ENCODE measurements around the gene ZNF526. TPM values are rescaled to one million over a fixed set of nuclear protein-coding genes. Genes with fewer than 3 reads are reported as not detected.

ZNF526 gene
- total and polyA plus RNA-seq, 9 of the 15 experiments (the other 6 are each of a cell fraction or from before 2014, with no cell fraction given): 1.3 to 17.9 (median 6.2) TPM

DNA sequence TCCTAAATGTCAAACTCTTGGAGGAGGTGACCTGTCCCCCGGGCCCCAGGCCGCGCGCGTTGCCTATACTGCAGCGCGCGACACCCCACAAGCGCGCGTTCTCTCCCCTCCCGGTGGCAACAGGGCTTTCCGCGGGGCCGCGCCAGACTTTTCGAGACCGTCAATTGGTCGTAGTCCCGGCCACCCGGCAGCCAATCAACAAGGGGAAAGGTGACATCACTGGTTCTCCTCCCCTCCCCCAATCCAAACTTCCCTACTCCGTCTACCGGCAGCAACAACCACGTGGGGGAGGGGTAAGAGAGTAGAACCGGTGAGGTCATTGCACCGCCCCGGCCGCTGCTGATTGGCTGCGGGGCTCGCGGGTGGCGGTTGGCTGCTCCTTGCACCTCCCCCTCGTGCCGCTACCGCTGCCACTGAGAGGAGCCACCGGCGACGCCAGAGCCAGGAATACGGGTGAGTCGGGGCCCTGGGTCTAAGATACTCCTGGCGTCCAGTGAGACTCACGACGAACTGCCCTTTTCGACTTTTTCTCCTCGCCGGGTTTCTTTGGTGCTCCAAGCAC, 48.1 kb downstream of the ZNF526 start (continued):
- no peak for TF ChIP-seq BCL6 (CRISPR knock-in tag; IDR thresholded peaks at IDR 0.05)
- TF ChIP-seq, protein P1, sequence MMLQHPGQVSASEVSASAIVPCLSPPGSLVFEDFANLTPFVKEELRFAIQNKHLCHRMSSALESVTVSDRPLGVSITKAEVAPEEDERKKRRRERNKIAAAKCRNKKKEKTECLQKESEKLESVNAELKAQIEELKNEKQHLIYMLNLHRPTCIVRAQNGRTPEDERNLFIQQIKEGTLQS (IDR thresholded peaks at IDR 0.05): peak; percentile 98
- TF ChIP-seq, protein P1 (CRISPR knock-in tag; conservative IDR thresholded peaks at IDR 0.05): peak; percentile 94
- TF ChIP-seq ZNF274 (IDR thresholded peaks at IDR 0.05; ENCODE audit: borderline replicate concordance, low read depth, low read length): no peak
- no peak for TF ChIP-seq RBM34 (IDR thresholded peaks at IDR 0.05; ENCODE audit: borderline replicate concordance, insufficient read depth, low read length)
- no peak for TF ChIP-seq RBM15 (IDR thresholded peaks at IDR 0.05; ENCODE audit: insufficient read depth, low read length)
- TF ChIP-seq JUNB (CRISPR knock-in tag; conservative IDR thresholded peaks at IDR 0.05): no peak
- TF ChIP-seq C11orf30 (IDR thresholded peaks at IDR 0.05; ENCODE audit: low read depth): no peak
- TF ChIP-seq, protein P2, sequence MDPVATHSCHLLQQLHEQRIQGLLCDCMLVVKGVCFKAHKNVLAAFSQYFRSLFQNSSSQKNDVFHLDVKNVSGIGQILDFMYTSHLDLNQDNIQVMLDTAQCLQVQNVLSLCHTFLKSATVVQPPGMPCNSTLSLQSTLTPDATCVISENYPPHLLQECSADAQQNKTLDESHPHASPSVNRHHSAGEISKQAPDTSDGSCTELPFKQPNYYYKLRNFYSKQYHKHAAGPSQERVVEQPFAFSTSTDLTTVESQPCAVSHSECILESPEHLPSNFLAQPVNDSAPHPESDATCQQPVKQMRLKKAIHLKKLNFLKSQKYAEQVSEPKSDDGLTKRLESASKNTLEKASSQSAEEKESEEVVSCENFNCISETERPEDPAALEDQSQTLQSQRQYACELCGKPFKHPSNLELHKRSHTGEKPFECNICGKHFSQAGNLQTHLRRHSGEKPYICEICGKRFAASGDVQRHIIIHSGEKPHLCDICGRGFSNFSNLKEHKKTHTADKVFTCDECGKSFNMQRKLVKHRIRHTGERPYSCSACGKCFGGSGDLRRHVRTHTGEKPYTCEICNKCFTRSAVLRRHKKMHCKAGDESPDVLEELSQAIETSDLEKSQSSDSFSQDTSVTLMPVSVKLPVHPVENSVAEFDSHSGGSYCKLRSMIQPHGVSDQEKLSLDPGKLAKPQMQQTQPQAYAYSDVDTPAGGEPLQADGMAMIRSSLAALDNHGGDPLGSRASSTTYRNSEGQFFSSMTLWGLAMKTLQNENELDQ (CRISPR knock-in tag; IDR thresholded peaks at IDR 0.05; ENCODE audit: borderline replicate concordance): no peak
- TF ChIP-seq DACH1 (IDR thresholded peaks at IDR 0.05; ENCODE audit: partially characterized antibody): no peak
- peak; percentile 68; the same call in 1 of the 2 replicates for TF ChIP-seq SMAD4 (CRISPR knock-in tag; conservative IDR thresholded peaks at IDR 0.05)
- TF ChIP-seq, protein P3, sequence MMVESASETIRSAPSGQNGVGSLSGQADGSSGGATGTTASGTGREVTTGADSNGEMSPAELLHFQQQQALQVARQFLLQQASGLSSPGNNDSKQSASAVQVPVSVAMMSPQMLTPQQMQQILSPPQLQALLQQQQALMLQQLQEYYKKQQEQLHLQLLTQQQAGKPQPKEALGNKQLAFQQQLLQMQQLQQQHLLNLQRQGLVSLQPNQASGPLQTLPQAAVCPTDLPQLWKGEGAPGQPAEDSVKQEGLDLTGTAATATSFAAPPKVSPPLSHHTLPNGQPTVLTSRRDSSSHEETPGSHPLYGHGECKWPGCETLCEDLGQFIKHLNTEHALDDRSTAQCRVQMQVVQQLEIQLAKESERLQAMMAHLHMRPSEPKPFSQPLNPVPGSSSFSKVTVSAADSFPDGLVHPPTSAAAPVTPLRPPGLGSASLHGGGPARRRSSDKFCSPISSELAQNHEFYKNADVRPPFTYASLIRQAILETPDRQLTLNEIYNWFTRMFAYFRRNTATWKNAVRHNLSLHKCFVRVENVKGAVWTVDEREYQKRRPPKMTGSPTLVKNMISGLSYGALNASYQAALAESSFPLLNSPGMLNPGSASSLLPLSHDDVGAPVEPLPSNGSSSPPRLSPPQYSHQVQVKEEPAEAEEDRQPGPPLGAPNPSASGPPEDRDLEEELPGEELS (CRISPR knock-in tag; IDR thresholded peaks at IDR 0.05; ENCODE audit: borderline replicate concordance): no peak
- TF ChIP-seq NCOR1 (IDR thresholded peaks at IDR 0.05): no peak
- no peak for TF ChIP-seq PCBP1 (IDR thresholded peaks at IDR 0.05; ENCODE audit: low read depth, low read length, poor library complexity, severe bottlenecking)
- peak; percentile 61; the same call in 1 of the 2 replicates for TF ChIP-seq DPF2 (IDR thresholded peaks at IDR 0.05)
- no peak for TF ChIP-seq HCFC1 (IDR thresholded peaks at IDR 0.05; ENCODE audit: low read depth, low read length)
- TF ChIP-seq ESRRA (IDR thresholded peaks at IDR 0.05; ENCODE audit: borderline replicate concordance, low read depth): no peak; the same call in none of the 2 replicates
- no peak for TF ChIP-seq SIN3B (IDR thresholded peaks at IDR 0.05; ENCODE audit: low read depth)
- TF ChIP-seq DMBX1 (CRISPR knock-in tag; IDR thresholded peaks at IDR 0.05; ENCODE audit: borderline replicate concordance): no peak
- no peak for TF ChIP-seq CBX3 (IDR thresholded peaks at IDR 0.05; ENCODE audit: borderline replicate concordance in 1 of 2, low read length in 2 of 2)
- no peak for TF ChIP-seq PHTF2 (CRISPR knock-in tag; IDR thresholded peaks at IDR 0.05)
- TF ChIP-seq HDGF (IDR thresholded peaks at IDR 0.05): no peak
- TF ChIP-seq USF1 (CRISPR knock-in tag; IDR thresholded peaks at IDR 0.05): peak; percentile 90
- TF ChIP-seq SMAD3 (CRISPR knock-in tag; conservative IDR thresholded peaks at IDR 0.05): no peak
- TF ChIP-seq ZNF239 (CRISPR knock-in tag; IDR thresholded peaks at IDR 0.05): no peak

All from K562 (cell line).